Tibial artery (tissue), 4 donors: Measurements from ENCODE around the gene ITGB1.

Source experiments
- DNase-seq, 2 donors: peaks; one replicate each; pipeline ENCODE4 v3.0.0-alpha.2; 2019
- H3K27ac ChIP-seq, 2 donors: fragments of 200-600 bp; sonication (generic) in 1 of 2; 1 replicate in 1 of 2; 2 replicates in 1 of 2; pipeline ENCODE4 v1.5.1; 2018 to 2019; ENCODE audit warnings: mild to moderate bottlenecking in 1 of 2
- H3K27me3 ChIP-seq, 2 donors: fragments of 200-600 bp; sonication (generic) in 1 of 2; one replicate each; pipeline versions ENCODE4 v1.5.1 to v1.6.0; 2016 to 2019
- H3K36me3 ChIP-seq, 3 donors: fragments of 200-600 bp; sonication (generic) in 2 of 3; one replicate each; pipeline ENCODE4 v1.5.1; 2016 to 2019; ENCODE audit warnings: mild to moderate bottlenecking in 2 of 3
- H3K4me1 ChIP-seq, 4 donors: fragments of 200-600 bp; sonication (generic) in 2 of 4; 1 replicate in 3 of 4; 2 replicates in 1 of 4; pipeline ENCODE4 v1.5.1; 2016 to 2019
- H3K4me3 ChIP-seq, 2 donors: fragments of 200-600 bp; sonication (generic) in 1 of 2; 1 replicate in 1 of 2; 2 replicates in 1 of 2; pipeline ENCODE4 v1.5.1; 2018 to 2019; ENCODE audit warnings: mild to moderate bottlenecking in 2 of 2
- H3K9me3 ChIP-seq, 3 donors: fragments of 200-600 bp; sonication (generic) in 1 of 3; one replicate each; pipeline ENCODE4 v1.5.1; 2016 to 2019
- intact Hi-C: fragments of 100-400 bp; cut with DNase I; formaldehyde crosslinking; loops from one replicate; pipeline ENCODE4 v1.15.0; 2023; ENCODE audit warnings: low total_unique reads
- TF ChIP-seq, protein P1 (sequence below), 2 experiments: fragments of 200-600 bp in 1 of 2; fragments of 450-650 bp in 1 of 2; IDR thresholded peaks; one replicate each; pipeline ENCODE4 v1.5.1; 2017 to 2019; ENCODE audit warnings: antibody characterized with exemption in 2 of 2, mild to moderate bottlenecking in 1 of 2, moderate library complexity in 1 of 2

ITGB1 gene

DNA sequence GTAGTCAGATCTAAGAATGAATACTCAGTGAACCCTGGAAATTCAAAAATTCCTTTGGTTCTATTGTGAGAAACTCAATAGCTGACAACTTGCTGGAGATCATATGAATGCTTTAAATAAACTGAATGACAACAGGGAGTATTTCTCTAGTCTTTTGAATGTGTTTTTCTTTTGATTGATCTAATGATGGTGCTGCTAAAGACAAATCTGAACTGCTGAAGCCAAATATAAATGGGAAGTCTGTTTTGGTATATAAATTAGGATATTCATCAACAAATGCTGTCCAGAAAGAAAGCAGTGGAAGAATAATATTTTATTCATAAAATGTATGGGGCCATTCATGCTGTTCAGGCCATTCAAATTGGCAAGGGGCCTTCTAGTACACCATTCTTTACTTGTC lies 79.4 kb downstream of the ITGB1 start:
- DNase-seq = no peak
- no peak overlapping the region for H3K4me3 ChIP-seq
- H3K36me3 ChIP-seq = no peaks in the 10 kb centered on the region
- no peak overlapping the region for H3K27ac ChIP-seq
- TF ChIP-seq, protein P1, sequence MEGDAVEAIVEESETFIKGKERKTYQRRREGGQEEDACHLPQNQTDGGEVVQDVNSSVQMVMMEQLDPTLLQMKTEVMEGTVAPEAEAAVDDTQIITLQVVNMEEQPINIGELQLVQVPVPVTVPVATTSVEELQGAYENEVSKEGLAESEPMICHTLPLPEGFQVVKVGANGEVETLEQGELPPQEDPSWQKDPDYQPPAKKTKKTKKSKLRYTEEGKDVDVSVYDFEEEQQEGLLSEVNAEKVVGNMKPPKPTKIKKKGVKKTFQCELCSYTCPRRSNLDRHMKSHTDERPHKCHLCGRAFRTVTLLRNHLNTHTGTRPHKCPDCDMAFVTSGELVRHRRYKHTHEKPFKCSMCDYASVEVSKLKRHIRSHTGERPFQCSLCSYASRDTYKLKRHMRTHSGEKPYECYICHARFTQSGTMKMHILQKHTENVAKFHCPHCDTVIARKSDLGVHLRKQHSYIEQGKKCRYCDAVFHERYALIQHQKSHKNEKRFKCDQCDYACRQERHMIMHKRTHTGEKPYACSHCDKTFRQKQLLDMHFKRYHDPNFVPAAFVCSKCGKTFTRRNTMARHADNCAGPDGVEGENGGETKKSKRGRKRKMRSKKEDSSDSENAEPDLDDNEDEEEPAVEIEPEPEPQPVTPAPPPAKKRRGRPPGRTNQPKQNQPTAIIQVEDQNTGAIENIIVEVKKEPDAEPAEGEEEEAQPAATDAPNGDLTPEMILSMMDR (IDR thresholded peaks at IDR 0.05) = no peak
- no peaks in the 10 kb centered on the region for H3K27me3 ChIP-seq
- intact Hi-C loops = no loop called here
- no peaks in the 10 kb centered on the region for H3K4me1 ChIP-seq
- no peaks in the 10 kb centered on the region for H3K9me3 ChIP-seq

GRCh38 chr10:32877915-32878314 lies 80.1 kb downstream of the ITGB1 start:
- H3K9me3 ChIP-seq = no peaks in the 10 kb centered on the region
- DNase-seq = no peak
- TF ChIP-seq, protein P1 (IDR thresholded peaks at IDR 0.05) = no peak
- H3K4me1 ChIP-seq = no peaks in the 10 kb centered on the region
- H3K4me3 ChIP-seq = no peak overlapping the region
- no peaks in the 10 kb centered on the region for H3K36me3 ChIP-seq
- no peaks in the 10 kb centered on the region for H3K27me3 ChIP-seq
- intact Hi-C loops = no loop called here
- H3K27ac ChIP-seq = no peak overlapping the region

- TF ChIP-seq, protein P1 (IDR thresholded peaks at IDR 0.05) = no peak
- no peak overlapping the region for H3K4me3 ChIP-seq
- no peaks in the 10 kb centered on the region for H3K27me3 ChIP-seq
- no peaks in the 10 kb centered on the region for H3K9me3 ChIP-seq
- DNase-seq = no peak
- intact Hi-C loops = no loop called here
- H3K4me1 ChIP-seq = no peaks in the 10 kb centered on the region
- H3K36me3 ChIP-seq = no peaks in the 10 kb centered on the region
- no peak overlapping the region for H3K27ac ChIP-seq
These were observed 92.9 kb downstream of the ITGB1 start for GRCh38 chr10:32865170-32865569.

DNA sequence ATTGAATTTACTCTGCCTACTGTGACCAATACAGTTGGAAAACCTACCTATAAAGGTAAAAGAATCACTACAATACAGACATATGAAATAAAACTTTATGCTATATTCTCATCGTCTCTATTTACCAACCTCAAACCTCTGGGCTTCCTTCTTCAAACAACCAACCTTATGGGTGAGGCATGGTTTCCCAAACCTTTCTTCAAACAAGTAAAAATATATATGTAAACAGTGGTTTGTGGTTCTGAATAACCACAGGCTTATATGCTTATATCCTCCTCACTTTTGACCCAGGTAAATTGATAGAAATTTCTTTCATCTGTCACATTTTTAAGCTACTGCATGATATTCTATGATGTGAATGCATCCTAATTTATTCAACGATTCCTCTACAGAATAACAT lies 103.6 kb downstream of the ITGB1 start:
- H3K4me1 ChIP-seq = no peaks in the 10 kb centered on the region
- H3K36me3 ChIP-seq = no peaks in the 10 kb centered on the region
- no peak overlapping the region for H3K4me3 ChIP-seq
- intact Hi-C loops = no loop called here
- no peak overlapping the region for H3K27ac ChIP-seq
- TF ChIP-seq, protein P1 (IDR thresholded peaks at IDR 0.05) = no peak
- DNase-seq = no peak
- peaks cover 0 to 3% (median 0%) of the 10 kb centered on the region in 3 donors for H3K9me3 ChIP-seq
- no peaks in the 10 kb centered on the region for H3K27me3 ChIP-seq

DNA sequence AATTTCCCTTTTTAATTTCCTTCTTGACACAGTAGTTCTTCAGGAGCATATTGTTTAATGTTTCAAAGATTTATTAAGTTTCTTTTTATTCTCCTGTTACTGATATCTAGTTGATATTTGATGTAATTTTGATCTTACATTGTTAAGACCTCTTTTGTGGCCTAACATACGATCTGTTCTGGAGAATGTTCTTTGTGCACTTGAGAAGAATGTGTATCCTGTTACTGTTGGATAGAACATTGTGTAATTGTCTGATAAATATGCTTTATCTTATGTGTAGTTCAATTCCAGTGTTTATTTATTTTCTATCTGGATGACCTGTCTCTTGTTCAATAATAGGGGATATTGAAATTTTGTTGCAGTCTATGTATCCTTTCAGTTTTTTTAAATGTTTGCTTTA lies 106.7 kb downstream of the ITGB1 start:
- H3K4me1 ChIP-seq = no peaks in the 10 kb centered on the region
- TF ChIP-seq, protein P1 (IDR thresholded peaks at IDR 0.05) = no peak
- H3K27me3 ChIP-seq = no peaks in the 10 kb centered on the region
- no peak overlapping the region for H3K4me3 ChIP-seq
- H3K27ac ChIP-seq = no peak overlapping the region
- intact Hi-C loops = no loop called here
- DNase-seq = no peak
- H3K9me3 ChIP-seq = peaks cover 0 to 3% (median 0%) of the 10 kb centered on the region in 3 donors
- H3K36me3 ChIP-seq = no peaks in the 10 kb centered on the region
